Smooth muscle cell of bladder (primary cell): ENCODE measurements around the gene TRAFD1. TPM values are rescaled to one million over a fixed set of nuclear protein-coding genes. Genes with fewer than 3 reads are reported as not detected.

Experiments
- total RNA-seq: library from RNA; depleted of rRNA; stranded (reverse); fragments of >200 nt; gene quantifications from 2 replicates; pipeline ENCODE4 v1.2.3, GENCODE V29; 2014

TRAFD1 gene, protein sequence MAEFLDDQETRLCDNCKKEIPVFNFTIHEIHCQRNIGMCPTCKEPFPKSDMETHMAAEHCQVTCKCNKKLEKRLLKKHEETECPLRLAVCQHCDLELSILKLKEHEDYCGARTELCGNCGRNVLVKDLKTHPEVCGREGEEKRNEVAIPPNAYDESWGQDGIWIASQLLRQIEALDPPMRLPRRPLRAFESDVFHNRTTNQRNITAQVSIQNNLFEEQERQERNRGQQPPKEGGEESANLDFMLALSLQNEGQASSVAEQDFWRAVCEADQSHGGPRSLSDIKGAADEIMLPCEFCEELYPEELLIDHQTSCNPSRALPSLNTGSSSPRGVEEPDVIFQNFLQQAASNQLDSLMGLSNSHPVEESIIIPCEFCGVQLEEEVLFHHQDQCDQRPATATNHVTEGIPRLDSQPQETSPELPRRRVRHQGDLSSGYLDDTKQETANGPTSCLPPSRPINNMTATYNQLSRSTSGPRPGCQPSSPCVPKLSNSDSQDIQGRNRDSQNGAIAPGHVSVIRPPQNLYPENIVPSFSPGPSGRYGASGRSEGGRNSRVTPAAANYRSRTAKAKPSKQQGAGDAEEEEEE
- 55.8 and 55.9 TPM in 2 replicates for total RNA-seq

DNA sequence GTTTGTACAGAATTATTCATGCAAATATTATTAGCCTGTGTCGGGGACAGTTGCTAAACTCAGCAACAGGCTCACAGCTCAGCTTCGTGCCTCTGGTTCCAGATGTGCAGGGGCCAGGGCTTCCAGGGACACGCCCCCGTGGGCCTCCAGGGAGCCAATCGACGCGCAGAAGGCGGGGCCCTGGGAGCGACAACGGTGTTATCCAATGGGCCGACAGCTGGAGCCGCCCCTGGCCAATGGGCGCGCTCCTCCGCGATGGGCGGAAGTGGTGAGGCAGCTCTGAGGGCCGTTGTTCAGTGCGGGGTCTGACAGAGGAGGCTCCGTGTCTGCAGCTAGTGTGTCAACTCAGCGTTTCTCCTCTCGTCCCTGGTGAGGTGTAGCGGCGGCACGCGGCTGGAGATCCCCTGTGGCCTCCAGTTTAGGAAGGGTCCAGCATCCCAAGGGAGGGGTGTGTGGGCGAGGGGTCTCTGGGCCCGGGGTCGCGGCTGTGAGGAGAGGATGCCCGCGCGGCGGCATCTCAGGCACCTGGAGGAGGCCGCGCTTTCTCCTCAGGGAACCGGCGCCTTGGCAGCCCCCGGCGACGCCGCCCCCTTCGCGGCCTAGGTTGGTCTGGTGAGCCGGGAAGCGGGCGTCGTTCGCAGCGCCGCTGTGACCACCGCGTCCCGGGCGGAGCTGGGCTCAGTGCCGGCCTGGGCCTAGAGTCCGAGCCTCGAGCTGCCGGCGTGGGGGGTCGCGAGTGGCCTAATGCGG is at the start of gene TRAFD1:
TSS of gene TRAFD1 (plus strand) at position 311 of the 750 bp plus-strand sequence. CDS start 4,963 bp downstream, outside the sequence.

DNA sequence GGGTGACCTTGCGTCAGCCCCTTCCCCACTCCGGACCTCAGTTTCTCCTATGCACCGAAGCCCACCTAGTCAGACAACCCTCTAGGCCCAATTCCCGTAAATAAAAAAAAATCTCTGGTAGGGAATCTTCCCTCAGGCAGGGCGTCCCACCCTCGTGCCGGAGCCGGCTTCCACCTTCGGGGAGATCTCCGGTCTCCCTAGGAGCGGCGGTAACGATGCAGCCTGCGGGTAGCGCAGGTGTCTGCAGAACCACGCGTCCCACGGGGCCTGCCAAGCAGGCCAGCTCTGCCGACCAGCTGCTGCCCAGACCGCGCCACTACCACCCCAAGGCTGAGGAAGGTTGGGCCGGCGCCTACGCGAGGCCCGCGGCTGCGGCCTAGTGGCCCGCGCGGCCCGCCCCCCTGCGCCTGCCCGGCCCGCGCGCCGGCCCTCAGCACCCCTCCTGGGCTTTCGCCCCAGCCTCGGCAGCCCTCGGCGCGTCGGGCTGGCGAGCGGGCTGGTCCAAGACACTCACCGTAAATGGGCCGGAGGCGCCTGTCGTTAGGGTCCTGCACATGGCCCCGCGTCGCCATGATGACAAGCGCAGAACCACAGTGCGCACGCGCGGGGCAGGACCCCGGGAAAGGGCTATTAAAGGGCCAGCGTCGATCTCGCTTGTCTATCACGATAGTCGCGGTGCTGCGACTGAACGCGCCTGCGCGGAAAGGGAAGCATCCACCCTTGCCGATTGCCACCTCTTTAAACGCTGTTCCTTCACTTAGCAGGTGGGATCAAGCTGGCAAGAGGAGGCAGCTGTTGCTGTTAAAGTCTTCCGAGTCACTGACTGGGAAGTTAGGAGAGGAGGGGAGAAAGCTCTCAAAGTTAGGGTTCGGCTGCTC is 16.9 kb upstream of the TRAFD1 start, which contains the start of gene NAA25:
TSS of gene NAA25 (minus strand) at position 582 of the 878 bp plus-strand sequence. CDS start at position 572, 10 bp downstream.

Other genes with a start within 250 kb of the TRAFD1 start
- gene TMEM116, start 112.4 kb upstream of the TRAFD1 start, total RNA-seq, result 9.2 and 14.1 TPM in 2 replicates
- gene ERP29, start 112.1 kb upstream of the TRAFD1 start, total RNA-seq, result 104 and 124 TPM in 2 replicates
- gene NAA25, start 16.8 kb upstream of the TRAFD1 start, total RNA-seq, result 11.9 and 14.6 TPM in 2 replicates